SJSA1 (cell line): ENCODE measurements around the gene STRBP. TPM values are rescaled to one million over a fixed set of nuclear protein-coding genes. Genes with fewer than 3 reads are reported as not detected.
"Not testable (repeated sequence)": the region's sequence is repeated elsewhere in the genome, so short reads cannot be mapped to it uniquely, and the experiment has no call there.

Experiments used
- DNase-seq, 2 experiments: peaks; one replicate each; pipeline ENCODE4 v3.0.0-alpha.2; 2015 to 2020; ENCODE audit warnings: low spot score in 2 of 2, low read depth in 1 of 2
- H3K27ac ChIP-seq: fragments of 250-450 bp; sonication (Bioruptor Pico); 2 replicates; pipeline ENCODE4 v1.5.1; 2020; ENCODE audit warnings: mild to moderate bottlenecking, moderate library complexity
- H3K27me3 ChIP-seq: fragments of 250-450 bp; sonication (Bioruptor Pico); replicated peaks from 2 replicates; pipeline ENCODE4 v1.5.1; 2020; ENCODE audit warnings: mild to moderate bottlenecking, moderate library complexity
- H3K36me3 ChIP-seq: fragments of 250-450 bp; sonication (Bioruptor Pico); 2 replicates; pipeline ENCODE4 v1.5.1; 2020; ENCODE audit warnings: mild to moderate bottlenecking
- H3K4me1 ChIP-seq: fragments of 250-450 bp; sonication (Bioruptor Pico); replicated peaks from 2 replicates; pipeline ENCODE4 v1.6.1; 2021; ENCODE audit warnings: mild to moderate bottlenecking
- H3K4me3 ChIP-seq: fragments of 250-450 bp; sonication (Bioruptor Pico); 2 replicates; pipeline ENCODE4 v1.5.1; 2020; ENCODE audit warnings: mild to moderate bottlenecking
- H3K9me3 ChIP-seq: fragments of 250-450 bp; sonication (Bioruptor Pico); replicated peaks from 2 replicates; pipeline ENCODE4 v1.5.1; 2020; ENCODE audit warnings: mild to moderate bottlenecking
- total RNA-seq: library from RNA; depleted of rRNA; stranded (reverse); fragments of >200 nt; shearing (Covaris generic); gene quantifications from 2 replicates; pipeline ENCODE4 v1.2.3, GENCODE V29; 2014

Gene STRBP
- total RNA-seq, 1 experiment from 2014 or later, result 5.3 TPM

DNA sequence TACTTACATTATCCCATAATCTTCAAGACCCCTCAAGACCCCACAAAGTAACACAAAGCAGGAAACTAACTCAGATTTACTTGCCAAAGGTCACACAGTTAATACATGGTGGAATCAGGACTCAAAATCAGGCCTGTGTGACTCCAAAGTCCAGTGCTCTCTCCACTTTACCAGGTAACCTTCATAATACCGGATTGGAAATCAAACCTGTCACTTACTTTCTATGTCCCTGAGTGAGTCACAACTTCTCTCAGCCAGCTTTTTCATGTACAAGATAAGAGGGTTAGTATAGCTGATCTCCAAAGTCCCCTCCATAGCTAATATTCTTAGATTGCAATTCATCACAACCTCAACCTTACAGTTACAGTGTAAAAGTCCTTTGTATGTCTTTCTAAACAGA, 17.1 kb downstream of the STRBP start:
- H3K9me3 ChIP-seq, result no peaks in the 10 kb centered on the region
- H3K4me1 ChIP-seq, result no peaks in the 10 kb centered on the region
- H3K4me3 ChIP-seq, result no peak overlapping the region
- no peak for DNase-seq
- no peak overlapping the region for H3K27ac ChIP-seq
- H3K27me3 ChIP-seq, result no peaks in the 10 kb centered on the region; the same call in none of the 2 replicates
- H3K36me3 ChIP-seq, result no peaks in the 10 kb centered on the region

DNA sequence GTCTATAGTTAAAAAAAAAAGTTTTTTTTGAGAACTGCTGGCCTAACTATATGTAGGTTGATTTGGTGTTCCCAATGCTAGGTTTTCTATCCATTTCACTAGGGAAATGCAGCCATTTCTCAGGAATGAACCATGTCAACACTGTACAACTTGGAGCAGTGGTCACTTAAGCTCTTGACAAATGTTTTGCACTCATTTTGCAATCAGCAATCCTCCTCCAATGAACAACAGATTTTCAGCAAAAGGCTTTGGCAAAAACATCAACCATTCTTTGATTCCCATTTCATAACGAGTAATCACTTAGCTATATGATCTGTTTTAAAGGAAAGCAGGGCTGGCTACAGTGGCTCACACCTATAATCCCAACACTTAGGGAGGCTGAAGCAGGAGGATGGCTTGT, 17.9 kb downstream of the STRBP start:
- H3K9me3 ChIP-seq, result no peaks in the 10 kb centered on the region
- no peaks in the 10 kb centered on the region; the same call in none of the 2 replicates for H3K27me3 ChIP-seq
- H3K4me1 ChIP-seq, result no peaks in the 10 kb centered on the region
- DNase-seq, result no peak
- H3K36me3 ChIP-seq, result no peaks in the 10 kb centered on the region
- H3K27ac ChIP-seq, result no peak overlapping the region
- H3K4me3 ChIP-seq, result no peak overlapping the region

- not testable (repeated sequence) for DNase-seq, H3K4me3 ChIP-seq, H3K27me3 ChIP-seq, H3K4me1 ChIP-seq, H3K27ac ChIP-seq, H3K9me3 ChIP-seq, H3K36me3 ChIP-seq
Measured at GRCh38 chr9:123249162-123249561, 19.2 kb downstream of the STRBP start.

DNA sequence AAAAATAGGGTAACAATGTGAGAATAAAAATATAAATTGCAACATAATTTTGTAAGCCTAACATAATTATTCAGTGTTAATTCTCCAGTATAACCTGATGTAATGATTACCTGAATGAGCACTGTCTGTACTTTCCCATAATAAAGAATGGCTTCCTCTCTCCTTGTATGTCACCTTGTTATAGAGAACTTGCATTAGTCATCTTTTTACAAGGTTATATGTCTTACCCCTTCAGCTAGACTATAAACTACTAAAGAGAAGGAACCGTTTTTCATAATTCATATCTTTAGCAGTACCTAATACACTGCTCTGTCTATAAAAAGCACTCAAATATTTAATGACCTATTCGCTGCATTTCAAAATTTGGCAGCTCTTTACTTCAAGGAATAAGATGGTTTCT, 19.8 kb downstream of the STRBP start:
- Histone ChIP-seq H3K4me1 (no peaks in the 10 kb centered on the region), H3K27ac (no peak overlapping the region), H3K27me3 (no peaks in the 10 kb centered on the region; the same call in none of the 2 replicates), H3K4me3 (no peak overlapping the region), H3K9me3 (no peaks in the 10 kb centered on the region), H3K36me3 (no peaks in the 10 kb centered on the region)
- no peak for DNase-seq

DNA sequence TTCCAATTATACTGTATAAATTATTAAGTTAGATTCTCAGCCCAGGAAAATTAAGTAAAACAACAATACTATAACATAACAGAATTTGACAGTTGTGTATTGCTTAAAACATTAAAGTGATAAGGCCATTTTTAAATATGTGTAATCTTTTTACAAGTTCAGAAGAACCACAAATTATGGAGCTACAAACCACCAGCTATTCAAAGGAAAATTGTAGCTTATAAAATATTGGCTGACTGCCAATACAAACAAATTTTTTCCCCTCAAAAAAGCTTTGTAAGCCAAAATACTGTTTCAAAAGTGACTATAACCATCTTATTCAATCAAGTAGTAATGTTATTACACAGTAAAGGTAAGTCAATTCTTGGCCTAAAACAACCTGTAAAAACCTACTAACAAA, 21.9 kb downstream of the STRBP start:
- no peaks in the 10 kb centered on the region for H3K36me3 ChIP-seq
- no peaks in the 10 kb centered on the region for H3K4me1 ChIP-seq
- no peaks in the 10 kb centered on the region for H3K9me3 ChIP-seq
- H3K27me3 ChIP-seq, result no peaks in the 10 kb centered on the region; the same call in none of the 2 replicates
- no peak overlapping the region for H3K27ac ChIP-seq
- no peak for DNase-seq
- no peak overlapping the region for H3K4me3 ChIP-seq

- no peak for DNase-seq
- no peak overlapping the region for H3K4me3 ChIP-seq
- H3K27me3 ChIP-seq, result no peaks in the 10 kb centered on the region; the same call in 1 of the 2 replicates
- H3K27ac ChIP-seq, result no peak overlapping the region
- H3K4me1 ChIP-seq, result no peaks in the 10 kb centered on the region
- no peaks in the 10 kb centered on the region for H3K9me3 ChIP-seq
- H3K36me3 ChIP-seq, result no peaks in the 10 kb centered on the region
Measured at GRCh38 chr9:123239726-123240125, 28.7 kb downstream of the STRBP start.

- Histone ChIP-seq H3K4me3 (no peak overlapping the region), H3K4me1 (no peaks in the 10 kb centered on the region), H3K27ac (no peak overlapping the region), H3K27me3 (no peaks in the 10 kb centered on the region), H3K9me3 (no peaks in the 10 kb centered on the region), H3K36me3 (no peaks in the 10 kb centered on the region)
- DNase-seq, result no peak
Measured at GRCh38 chr9:123238365-123238764, 30.0 kb downstream of the STRBP start.

GRCh38 chr9:123237220-123237619, 31.2 kb downstream of the STRBP start:
- Histone ChIP-seq H3K9me3 (no peaks in the 10 kb centered on the region), H3K27me3 (no peaks in the 10 kb centered on the region), H3K36me3 (no peaks in the 10 kb centered on the region), H3K27ac (no peak overlapping the region), H3K4me1 (no peaks in the 10 kb centered on the region), H3K4me3 (no peak overlapping the region)
- DNase-seq, result no peak

DNA sequence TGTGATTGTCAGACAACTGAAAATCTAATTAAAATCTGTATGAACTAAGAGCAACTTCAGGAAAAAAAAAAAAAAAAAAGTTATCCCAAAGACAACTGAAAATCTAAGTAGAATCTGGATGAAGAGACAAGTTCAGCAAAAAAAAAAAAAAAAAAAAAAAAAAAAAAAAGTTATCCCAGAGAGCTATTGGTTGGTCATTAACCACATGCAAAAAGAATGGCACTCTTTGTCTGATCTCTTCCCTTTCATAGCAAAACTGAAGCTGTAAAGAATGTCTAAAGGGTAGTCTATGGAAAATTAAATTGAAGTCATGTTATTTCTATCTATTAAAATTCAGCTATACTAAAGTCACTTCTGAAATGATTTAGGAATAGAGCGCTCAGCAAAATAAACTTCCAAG, 32.9 kb downstream of the STRBP start:
- no peaks in the 10 kb centered on the region for H3K36me3 ChIP-seq
- H3K4me1 ChIP-seq, result no peaks in the 10 kb centered on the region
- no peak overlapping the region for H3K4me3 ChIP-seq
- no peaks in the 10 kb centered on the region for H3K9me3 ChIP-seq
- no peak for DNase-seq
- H3K27me3 ChIP-seq, result no peaks in the 10 kb centered on the region
- no peak overlapping the region for H3K27ac ChIP-seq

DNA sequence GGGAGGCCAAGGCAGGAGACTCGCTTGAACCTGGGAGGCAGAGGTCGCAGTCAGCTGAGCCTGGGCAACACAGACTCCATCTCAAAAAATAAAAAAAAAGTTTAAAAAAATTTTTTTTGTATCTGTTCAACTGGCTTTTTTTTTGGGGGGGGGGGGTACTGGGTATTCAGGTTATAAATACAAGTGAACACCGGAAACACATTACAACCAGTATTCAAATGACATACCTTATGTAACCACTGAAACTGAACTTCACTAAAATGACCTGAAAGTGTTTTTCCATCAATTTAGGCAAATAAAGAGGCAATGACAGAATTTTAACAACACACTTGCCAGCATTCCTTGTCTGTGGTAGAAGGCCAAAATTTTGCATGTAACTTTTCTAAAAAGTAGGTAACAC, 33.5 kb downstream of the STRBP start:
- no peak for DNase-seq
- no peaks in the 10 kb centered on the region for H3K36me3 ChIP-seq
- no peak overlapping the region for H3K27ac ChIP-seq
- H3K9me3 ChIP-seq, result no peaks in the 10 kb centered on the region
- H3K27me3 ChIP-seq, result no peaks in the 10 kb centered on the region
- no peaks in the 10 kb centered on the region for H3K4me1 ChIP-seq
- no peak overlapping the region for H3K4me3 ChIP-seq

- no peak overlapping the region for H3K27ac ChIP-seq
Measured at GRCh38 chr9:123232332-123232731, 36.1 kb downstream of the STRBP start.

GRCh38 chr9:123231421-123231820, 37.0 kb downstream of the STRBP start:
- no peaks in the 10 kb centered on the region for H3K9me3 ChIP-seq
- H3K36me3 ChIP-seq, result no peaks in the 10 kb centered on the region
- DNase-seq, result no peak
- H3K27ac ChIP-seq, result no peak overlapping the region
- no peaks in the 10 kb centered on the region for H3K27me3 ChIP-seq
- H3K4me3 ChIP-seq, result no peak overlapping the region
- no peaks in the 10 kb centered on the region for H3K4me1 ChIP-seq

More at GRCh38 chr9:123232332-123232731, 36.1 kb downstream of the STRBP start:
- Histone ChIP-seq H3K4me1 (no peaks in the 10 kb centered on the region), H3K27me3 (no peaks in the 10 kb centered on the region), H3K9me3 (no peaks in the 10 kb centered on the region), H3K36me3 (no peaks in the 10 kb centered on the region), H3K4me3 (no peak overlapping the region)
- no peak for DNase-seq

- Histone ChIP-seq H3K27ac (no peak overlapping the region), H3K4me1 (no peaks in the 10 kb centered on the region), H3K4me3 (no peak overlapping the region), H3K27me3 (no peaks in the 10 kb centered on the region), H3K9me3 (no peaks in the 10 kb centered on the region), H3K36me3 (no peaks in the 10 kb centered on the region)
- DNase-seq, result no peak
Measured at GRCh38 chr9:123228967-123229366, 39.4 kb downstream of the STRBP start.

GRCh38 chr9:123225995-123226394, 42.4 kb downstream of the STRBP start:
- no peaks in the 10 kb centered on the region for H3K9me3 ChIP-seq
- no peaks in the 10 kb centered on the region for H3K36me3 ChIP-seq
- DNase-seq, result no peak
- H3K27me3 ChIP-seq, result no peaks in the 10 kb centered on the region
- no peak overlapping the region for H3K27ac ChIP-seq
- H3K4me1 ChIP-seq, result no peaks in the 10 kb centered on the region
- H3K4me3 ChIP-seq, result no peak overlapping the region

GRCh38 chr9:123225374-123225813, 43.0 kb downstream of the STRBP start:
- H3K4me1 ChIP-seq, result no peaks in the 10 kb centered on the region
- no peak overlapping the region for H3K4me3 ChIP-seq
- DNase-seq, result peak in 1 of 2 experiments; percentile 16
- no peaks in the 10 kb centered on the region for H3K9me3 ChIP-seq
- no peak overlapping the region for H3K27ac ChIP-seq
- H3K27me3 ChIP-seq, result no peaks in the 10 kb centered on the region
- no peaks in the 10 kb centered on the region for H3K36me3 ChIP-seq
